ENCODE data around the gene NDUFA8. TPM values are rescaled to one million over a fixed set of nuclear protein-coding genes. Genes with fewer than 3 reads are reported as not detected.

Gene NDUFA8
- total RNA-seq, 1 experiment from 2014 or later = 38.8 TPM

DNA sequence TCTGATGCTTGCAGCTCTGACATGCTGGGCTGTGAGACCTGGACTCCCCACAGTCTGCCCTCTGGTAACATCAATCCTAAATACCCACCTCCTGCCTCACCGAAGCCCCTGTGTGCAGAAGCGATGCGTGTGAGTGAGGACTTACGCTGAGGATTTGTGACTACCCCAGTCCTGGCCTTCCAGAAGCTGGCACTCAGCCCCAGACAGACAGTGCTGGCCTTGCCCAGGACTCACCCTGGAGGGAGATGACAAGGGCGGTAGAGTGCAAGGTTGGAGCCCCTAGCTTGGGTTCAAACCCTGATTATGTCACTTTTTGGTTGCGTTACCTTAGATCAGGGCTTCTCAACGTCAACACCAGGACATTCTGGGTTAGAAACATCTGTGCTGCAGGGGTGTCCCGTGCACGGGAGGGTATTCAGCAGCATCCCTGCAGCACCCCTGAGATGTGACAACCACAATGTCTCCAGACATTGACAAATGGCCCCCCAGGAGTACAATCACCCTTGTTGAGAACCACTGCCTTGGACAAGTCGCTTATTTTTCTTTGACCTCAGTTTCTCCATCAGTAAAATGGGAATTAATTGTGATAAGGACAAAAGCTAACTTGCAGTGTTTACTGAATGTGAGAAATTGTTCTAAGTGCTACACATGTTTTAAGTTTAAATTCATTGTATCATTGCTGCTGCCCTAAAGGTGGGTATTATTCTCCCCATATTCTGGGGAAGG, 43.0 kb downstream of the NDUFA8 start:
- H3K9me3 Mint-ChIP-seq (ENCODE audit: low read depth, unreplicated experiment) = no peaks in the 10 kb centered on the region
- intact Hi-C loops (cut with micrococcal nuclease; ENCODE audit: unreplicated experiment) = no loop called here
- DNase-seq = no peak
- no peak overlapping the region for H3K4me3 Mint-ChIP-seq (ENCODE audit: low read depth, unreplicated experiment)
- CTCF ChIA-PET = interaction anchor here (1.0 kb wide), 1 partner anchor 114 kb away, joined by 4 read pairs; no protein-coding TSS in a partner anchor
- H3K27ac Mint-ChIP-seq (ENCODE audit: unreplicated experiment) = no peak overlapping the region
- H3K27me3 Mint-ChIP-seq (ENCODE audit: unreplicated experiment) = peaks cover 46% of the 10 kb centered on the region
- no TSS peak for BruUV-seq (replicated peaks)
- H3K4me1 Mint-ChIP-seq (ENCODE audit: low read depth, unreplicated experiment) = no peaks in the 10 kb centered on the region
- TF ChIP-seq, protein P1, sequence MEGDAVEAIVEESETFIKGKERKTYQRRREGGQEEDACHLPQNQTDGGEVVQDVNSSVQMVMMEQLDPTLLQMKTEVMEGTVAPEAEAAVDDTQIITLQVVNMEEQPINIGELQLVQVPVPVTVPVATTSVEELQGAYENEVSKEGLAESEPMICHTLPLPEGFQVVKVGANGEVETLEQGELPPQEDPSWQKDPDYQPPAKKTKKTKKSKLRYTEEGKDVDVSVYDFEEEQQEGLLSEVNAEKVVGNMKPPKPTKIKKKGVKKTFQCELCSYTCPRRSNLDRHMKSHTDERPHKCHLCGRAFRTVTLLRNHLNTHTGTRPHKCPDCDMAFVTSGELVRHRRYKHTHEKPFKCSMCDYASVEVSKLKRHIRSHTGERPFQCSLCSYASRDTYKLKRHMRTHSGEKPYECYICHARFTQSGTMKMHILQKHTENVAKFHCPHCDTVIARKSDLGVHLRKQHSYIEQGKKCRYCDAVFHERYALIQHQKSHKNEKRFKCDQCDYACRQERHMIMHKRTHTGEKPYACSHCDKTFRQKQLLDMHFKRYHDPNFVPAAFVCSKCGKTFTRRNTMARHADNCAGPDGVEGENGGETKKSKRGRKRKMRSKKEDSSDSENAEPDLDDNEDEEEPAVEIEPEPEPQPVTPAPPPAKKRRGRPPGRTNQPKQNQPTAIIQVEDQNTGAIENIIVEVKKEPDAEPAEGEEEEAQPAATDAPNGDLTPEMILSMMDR (IDR thresholded peaks at IDR 0.05; ENCODE audit: unreplicated experiment) = no peak
- H3K36me3 Mint-ChIP-seq (ENCODE audit: insufficient read depth, unreplicated experiment) = no peaks in the 10 kb centered on the region

DNA sequence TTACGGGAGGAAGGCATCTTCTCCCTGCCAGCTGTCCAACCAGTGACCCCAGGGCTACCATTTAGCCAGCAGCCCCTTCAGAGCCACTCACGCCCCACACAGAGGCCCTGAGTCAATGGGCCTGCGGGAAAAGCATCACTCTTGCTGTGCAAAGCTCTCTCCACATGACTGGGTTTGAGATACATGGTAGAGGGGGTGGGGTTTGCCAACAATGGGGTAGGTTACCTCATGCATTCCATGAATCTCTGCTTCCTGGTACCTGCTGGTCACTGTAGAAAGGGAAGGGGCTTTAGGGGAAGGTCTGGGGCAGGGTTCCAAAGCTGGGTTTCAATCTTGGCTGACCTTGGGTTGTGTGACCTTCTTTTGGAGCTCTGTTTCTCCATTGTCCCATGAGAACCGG, 43.5 kb downstream of the NDUFA8 start:
- BruUV-seq (replicated peaks) = no TSS peak
- Mint-ChIP-seq H3K36me3 (ENCODE audit: insufficient read depth, unreplicated experiment) (no peaks in the 10 kb centered on the region), H3K27ac (ENCODE audit: unreplicated experiment) (no peak overlapping the region), H3K4me1 (ENCODE audit: low read depth, unreplicated experiment) (no peaks in the 10 kb centered on the region), H3K27me3 (ENCODE audit: unreplicated experiment) (peaks cover 46% of the 10 kb centered on the region), H3K4me3 (ENCODE audit: low read depth, unreplicated experiment) (no peak overlapping the region), H3K9me3 (ENCODE audit: low read depth, unreplicated experiment) (no peaks in the 10 kb centered on the region)
- CTCF ChIA-PET = interaction anchor here (0.7 to 1.0 kb wide), 2 partner anchors 115 to 1817 kb away, joined by 3 to 4 read pairs; no protein-coding TSS in a partner anchor
- DNase-seq = no peak
- TF ChIP-seq, protein P1 (IDR thresholded peaks at IDR 0.05; ENCODE audit: unreplicated experiment) = no peak
- intact Hi-C loops (cut with micrococcal nuclease; ENCODE audit: unreplicated experiment) = no loop called here

DNA sequence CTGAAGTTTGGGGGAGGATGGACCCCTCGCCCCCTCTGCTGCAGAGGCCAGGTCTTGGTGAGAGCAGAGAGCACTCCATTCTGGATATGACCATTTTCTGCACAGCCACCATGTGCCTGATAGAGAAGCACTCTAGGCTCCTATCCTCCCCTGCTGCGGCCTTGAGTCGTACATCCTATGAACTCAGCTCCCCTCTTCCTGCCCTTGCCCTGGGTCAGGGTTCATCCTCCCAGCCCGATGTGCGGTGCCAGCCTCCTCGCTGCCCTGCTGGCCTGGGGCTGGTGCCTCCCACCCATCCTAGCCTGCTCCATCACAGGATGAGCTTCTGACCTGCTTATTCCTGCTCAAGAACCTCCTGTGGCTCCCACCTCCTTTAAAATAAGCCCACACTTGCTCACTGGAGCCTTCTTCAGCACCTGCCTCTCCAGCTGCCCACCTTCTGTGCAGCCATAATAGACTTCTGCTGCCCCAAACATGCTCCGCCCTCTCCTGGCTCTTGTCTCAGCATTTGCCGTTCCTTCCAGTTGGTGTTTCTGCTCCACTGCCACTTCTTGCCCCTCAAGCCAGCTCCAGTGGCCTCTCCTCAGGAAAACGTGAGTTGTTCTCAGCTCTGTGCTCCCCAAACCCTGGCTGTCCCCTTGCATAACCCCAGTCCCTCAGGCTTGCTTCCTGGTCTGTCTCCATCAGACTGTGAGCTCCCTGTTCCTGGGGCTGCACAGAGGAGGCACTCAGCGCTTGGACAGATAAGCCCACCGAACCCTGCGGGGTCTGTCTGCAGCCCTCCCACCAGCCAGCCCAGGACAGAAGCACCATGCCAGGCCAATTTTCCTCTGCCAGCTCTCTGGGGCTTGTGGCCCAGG, 44.2 kb downstream of the NDUFA8 start:
- H3K4me3 Mint-ChIP-seq (ENCODE audit: low read depth, unreplicated experiment) = no peak overlapping the region
- H3K4me1 Mint-ChIP-seq (ENCODE audit: low read depth, unreplicated experiment) = no peaks in the 10 kb centered on the region
- no peak for DNase-seq
- intact Hi-C loops (cut with micrococcal nuclease; ENCODE audit: unreplicated experiment) = no loop called here
- no peaks in the 10 kb centered on the region for H3K36me3 Mint-ChIP-seq (ENCODE audit: insufficient read depth, unreplicated experiment)
- no peak overlapping the region for H3K27ac Mint-ChIP-seq (ENCODE audit: unreplicated experiment)
- H3K9me3 Mint-ChIP-seq (ENCODE audit: low read depth, unreplicated experiment) = no peaks in the 10 kb centered on the region
- H3K27me3 Mint-ChIP-seq (ENCODE audit: unreplicated experiment) = peaks cover 51% of the 10 kb centered on the region
- CTCF ChIA-PET = interaction anchor here (0.7 to 1.0 kb wide), 2 partner anchors 115 to 1816 kb away, joined by 3 to 4 read pairs; no protein-coding TSS in a partner anchor
- BruUV-seq (replicated peaks) = no TSS peak
- TF ChIP-seq, protein P1 (IDR thresholded peaks at IDR 0.05; ENCODE audit: unreplicated experiment) = no peak

DNA sequence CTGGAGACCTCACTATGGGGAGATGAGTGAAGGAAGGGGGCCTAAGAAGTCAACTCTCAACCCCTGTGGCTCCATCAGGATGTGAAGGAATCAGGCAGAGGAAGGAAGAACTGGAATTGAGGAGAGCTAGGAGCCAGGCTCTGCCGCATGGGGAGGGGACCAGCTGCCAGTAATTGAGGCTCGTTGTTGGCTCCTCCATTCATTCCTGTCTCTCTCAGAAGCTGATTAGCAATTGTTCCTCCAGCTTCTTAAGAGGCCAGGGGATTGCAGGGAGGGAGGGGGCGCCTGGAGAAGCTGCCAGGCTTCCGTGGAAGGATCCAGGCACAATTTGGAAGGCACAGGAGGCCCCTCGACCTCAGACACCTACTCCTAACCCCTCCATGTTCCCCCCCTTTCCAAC, 46.0 kb downstream of the NDUFA8 start:
- Mint-ChIP-seq H3K4me1 (ENCODE audit: low read depth, unreplicated experiment) (no peaks in the 10 kb centered on the region), H3K27ac (ENCODE audit: unreplicated experiment) (no peak overlapping the region), H3K9me3 (ENCODE audit: low read depth, unreplicated experiment) (no peaks in the 10 kb centered on the region), H3K36me3 (ENCODE audit: insufficient read depth, unreplicated experiment) (no peaks in the 10 kb centered on the region), H3K4me3 (ENCODE audit: low read depth, unreplicated experiment) (no peak overlapping the region), H3K27me3 (ENCODE audit: unreplicated experiment) (peaks cover 56% of the 10 kb centered on the region)
- CTCF ChIA-PET = no interaction called here
- no TSS peak for BruUV-seq (replicated peaks)
- TF ChIP-seq, protein P1 (IDR thresholded peaks at IDR 0.05; ENCODE audit: unreplicated experiment) = no peak
- intact Hi-C loops (cut with micrococcal nuclease; ENCODE audit: unreplicated experiment) = no loop called here
- no peak for DNase-seq

Data from Calu3 (cell line).